DMS53 treated with DMSO at 0.1 percent for 48 hours (cell line): ENCODE results near the gene CDC20B.
"Not testable (repeated sequence)": the region's sequence is repeated elsewhere in the genome, so short reads cannot be mapped to it uniquely, and the experiment has no call there.

Experiments used
- DNase-seq: peaks from one replicate; lab custom pipeline; 2025; ENCODE audit not compliant: unreplicated experiment; lab: John Stamatoyannopoulos, UW

CDC20B gene

DNA sequence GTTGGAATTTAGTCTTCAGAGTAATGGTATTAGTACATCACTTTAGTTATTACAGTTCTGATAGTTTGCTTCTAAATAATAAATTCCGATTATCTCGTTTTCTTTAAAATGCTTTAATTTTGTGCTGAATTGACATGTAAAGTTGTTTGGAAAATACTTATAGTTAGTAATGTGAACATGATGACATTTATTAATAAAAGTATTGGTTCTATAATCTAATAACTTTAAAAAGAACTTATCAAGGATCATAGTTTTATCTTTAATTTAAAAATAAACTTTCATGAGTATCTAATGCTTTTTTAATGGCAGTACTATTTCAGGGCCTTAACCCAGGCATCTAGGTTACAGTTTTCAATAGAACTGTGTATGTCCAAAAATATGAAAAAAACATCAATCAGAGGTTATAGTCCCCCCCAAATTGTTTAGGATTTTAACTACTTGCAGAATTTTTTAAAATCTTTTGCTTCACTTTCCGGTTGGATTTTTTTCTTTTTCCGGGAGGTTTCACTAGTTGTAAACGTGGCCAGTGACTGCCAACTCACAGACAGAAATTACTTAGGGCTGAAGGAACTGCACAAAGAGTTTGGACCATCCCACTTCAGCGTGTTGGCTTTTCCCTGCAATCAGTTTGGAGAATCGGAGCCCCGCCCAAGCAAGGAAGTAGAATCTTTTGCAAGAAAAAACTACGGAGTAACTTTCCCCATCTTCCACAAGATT, 12.3 kb downstream of the CDC20B start:
- DNase-seq: no peak

- peak; percentile 55 for DNase-seq
These were observed 13.0 kb downstream of the CDC20B start, which contains the start of gene GPX8 for GRCh38 chr5:55159763-55160492. TSS of gene GPX8 (plus strand) at chr5:55160171. CDS start at chr5:55160193, 22 bp downstream.

DNA sequence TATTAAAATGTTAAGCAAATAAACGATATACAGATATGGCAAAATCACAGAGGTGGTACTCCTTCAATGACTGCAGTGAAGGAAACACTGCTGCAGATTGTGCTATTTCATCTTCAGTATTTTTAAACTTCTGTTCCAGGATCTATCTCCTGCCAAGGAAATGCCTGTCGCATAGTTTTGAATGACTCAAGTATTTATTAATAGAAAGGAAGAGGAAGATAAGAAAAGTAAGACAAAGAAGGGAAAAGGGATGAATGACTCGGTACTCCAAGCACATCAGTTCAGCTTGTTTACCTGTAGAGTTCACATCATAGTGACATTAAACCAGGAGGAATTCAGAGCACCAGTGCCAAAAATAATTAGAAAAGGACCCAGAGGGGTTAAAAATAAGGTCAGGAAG, 18.1 kb downstream of the CDC20B start:
- DNase-seq: no peak

DNA sequence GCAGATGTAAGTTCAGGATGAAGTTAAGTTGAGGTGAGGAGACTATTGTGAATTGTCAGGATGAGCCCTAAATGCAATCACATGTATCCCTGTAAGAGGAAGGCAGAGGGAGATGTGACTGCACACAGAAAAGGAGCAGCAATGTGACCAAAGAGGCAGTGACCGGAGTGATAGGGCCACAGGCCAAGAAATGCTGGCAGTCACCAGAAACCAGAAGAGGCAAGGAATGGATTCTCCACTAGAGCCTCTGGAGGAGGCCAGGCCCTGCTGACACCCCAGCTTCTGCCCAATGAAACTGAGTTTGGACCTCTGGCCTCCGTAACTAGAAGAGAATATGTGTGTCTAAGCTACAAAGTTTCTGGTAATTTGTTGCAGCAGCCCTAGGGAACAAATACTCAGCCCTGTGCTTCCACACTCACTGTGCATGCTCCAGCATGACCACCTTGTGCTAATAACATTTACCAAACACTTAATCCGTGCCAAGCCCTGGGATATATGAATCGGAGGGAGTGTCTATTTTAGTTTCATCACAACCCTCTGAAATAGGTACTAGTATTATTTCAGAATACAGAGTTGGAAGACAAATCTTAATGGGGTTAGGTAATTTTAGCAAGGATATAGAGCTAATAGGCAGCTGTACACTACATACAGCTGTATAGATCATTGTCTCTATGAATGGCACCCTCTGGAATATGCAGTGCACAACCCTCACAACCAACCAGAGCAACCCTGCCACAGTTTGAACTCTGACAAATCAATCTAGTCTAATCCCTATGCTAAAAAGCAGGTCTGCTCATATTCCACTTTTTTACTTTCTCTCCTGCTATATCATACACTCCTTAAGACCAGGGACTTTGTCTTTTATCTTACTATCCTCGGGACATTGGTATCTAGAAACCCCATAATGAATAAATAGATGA, 20.8 kb downstream of the CDC20B start:
- no peak for DNase-seq

DNA sequence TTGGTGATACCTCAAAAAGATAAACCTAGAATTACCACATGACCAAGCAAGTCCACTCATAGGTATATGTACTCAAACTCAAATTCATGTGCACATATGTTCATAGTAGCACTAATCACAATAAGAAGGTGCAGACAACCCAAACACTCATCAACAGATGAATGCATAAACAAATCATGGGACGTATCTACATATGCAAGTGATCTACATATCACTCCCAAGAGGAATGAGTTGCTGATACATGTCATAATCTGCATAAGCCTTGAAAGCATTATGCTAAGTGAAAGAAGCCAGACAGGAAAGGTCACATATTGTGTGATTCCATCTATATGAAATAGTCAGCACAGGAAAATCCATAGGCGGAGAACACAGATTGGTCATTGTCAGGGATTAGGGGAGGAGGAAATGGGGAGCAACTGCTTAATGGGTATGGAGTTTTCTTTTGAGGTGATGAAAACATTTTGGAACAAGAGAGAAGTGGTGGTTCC, 23.6 kb downstream of the CDC20B start:
- no peak for DNase-seq

DNA sequence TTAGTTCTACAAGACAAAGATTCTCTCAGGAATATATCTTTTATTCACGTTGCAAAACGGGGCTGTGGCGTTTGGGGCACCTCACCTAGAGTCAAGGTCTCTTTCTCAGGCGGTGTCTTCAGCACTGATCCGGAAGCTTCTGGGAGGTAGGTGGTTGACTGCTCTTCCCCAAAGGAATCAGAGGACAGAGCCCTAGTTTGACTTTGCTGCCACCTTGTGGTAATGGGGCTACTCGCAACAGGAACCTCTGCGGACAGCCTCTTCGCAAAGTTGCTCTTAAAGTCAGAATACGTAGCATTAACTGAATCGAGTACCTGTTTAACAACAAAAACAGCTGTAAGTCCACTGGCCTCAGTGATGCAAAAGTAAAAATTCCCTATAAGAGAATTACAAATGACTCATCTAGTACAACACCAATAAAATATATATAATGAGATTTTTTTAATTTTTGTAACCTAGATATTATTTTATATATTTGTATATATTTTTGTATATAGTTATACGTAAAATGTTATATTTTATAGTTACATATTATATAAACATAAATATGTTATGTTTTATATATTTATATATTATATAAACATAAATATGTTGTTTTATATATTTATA, 26.3 kb downstream of the CDC20B start:
- peak; percentile 83 for DNase-seq

- no peak for DNase-seq
These were observed 26.9 kb downstream of the CDC20B start for GRCh38 chr5:55146080-55146479.

DNA sequence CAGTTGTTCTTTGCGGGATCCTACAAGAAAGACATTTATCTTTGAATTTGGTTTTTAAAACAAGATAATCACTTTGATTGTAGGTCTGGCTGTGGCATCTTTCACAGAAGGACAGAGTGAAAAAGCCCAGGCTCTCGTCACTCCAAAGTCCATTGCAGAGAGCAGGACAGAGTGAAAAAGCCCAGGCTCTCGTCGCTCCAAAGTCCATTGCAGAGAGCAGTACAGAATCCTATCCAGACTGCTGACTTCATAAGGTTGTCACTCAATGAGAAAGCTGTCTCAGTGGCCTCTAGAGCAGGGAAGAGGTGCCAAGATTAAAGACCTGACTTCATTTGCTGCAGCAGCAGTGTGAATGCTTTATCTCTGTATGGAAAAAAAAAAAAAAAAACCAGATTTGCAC, 29.4 kb downstream of the CDC20B start:
- no peak for DNase-seq

- no peak for DNase-seq
These were observed 30.9 kb downstream of the CDC20B start for GRCh38 chr5:55141945-55142690.

- peak; percentile 30 for DNase-seq
These were observed 31.9 kb downstream of the CDC20B start for GRCh38 chr5:55140908-55141665.

GRCh38 chr5:55136521-55136920, 36.5 kb downstream of the CDC20B start:
- no peak for DNase-seq

DNA sequence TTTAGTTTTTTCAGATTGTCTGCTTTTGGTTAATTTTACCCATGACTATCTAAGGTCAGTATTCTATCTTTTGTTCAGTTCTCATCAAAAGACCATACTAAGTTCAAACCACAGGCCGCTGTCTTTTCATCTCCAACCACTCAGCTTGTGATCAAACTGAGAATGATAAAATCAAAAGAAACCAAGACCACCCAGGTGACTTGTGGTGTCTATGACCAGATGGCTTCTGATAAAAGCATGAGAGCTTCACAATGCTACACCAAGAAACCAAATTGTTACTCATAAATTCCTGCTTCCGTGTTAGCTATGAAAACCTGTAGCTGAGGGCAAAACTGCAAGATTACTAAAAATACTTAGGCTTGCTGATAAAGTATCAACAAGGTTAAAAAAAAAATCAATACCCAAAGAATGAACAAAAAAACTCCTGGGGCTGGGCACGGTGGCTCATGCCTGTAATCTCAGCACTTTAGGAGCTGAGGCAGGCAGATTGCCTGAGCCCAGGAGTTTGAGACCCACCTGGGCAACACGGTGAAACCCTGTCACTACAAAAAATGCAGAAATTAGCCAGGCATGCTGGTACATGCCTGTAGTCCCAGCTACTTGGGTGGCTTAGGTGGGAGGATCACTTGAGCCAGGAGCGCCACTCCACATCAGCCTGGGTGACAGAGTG, 38.8 kb downstream of the CDC20B start:
- no peak for DNase-seq

- DNase-seq: no peak
These were observed 49.6 kb downstream of the CDC20B start for GRCh38 chr5:55123365-55123764.

GRCh38 chr5:55114061-55114460, 58.9 kb downstream of the CDC20B start:
- no peak for DNase-seq

DNA sequence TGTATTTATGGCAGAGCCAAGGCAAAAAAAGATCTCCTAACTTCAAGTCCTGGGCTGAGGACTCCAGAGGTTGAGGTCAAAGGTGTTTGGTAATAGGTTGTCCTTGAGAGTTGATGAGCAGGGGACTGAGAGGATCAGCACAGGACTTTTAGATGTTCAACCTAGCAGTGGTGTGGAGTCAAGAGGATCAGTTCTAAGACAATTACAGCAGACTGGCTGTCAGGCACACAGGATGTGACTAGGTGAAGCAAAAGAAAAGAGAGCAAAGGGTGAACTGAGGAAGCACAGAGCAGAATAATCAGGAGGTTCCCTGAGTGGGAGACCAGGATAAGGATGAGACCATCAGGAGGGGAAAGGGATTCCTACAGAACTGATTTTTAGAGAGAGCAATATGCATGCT, 59.6 kb downstream of the CDC20B start:
- DNase-seq: no peak

- no peak for DNase-seq
These were observed 62.8 kb downstream of the CDC20B start for GRCh38 chr5:55110217-55110616.

DNA sequence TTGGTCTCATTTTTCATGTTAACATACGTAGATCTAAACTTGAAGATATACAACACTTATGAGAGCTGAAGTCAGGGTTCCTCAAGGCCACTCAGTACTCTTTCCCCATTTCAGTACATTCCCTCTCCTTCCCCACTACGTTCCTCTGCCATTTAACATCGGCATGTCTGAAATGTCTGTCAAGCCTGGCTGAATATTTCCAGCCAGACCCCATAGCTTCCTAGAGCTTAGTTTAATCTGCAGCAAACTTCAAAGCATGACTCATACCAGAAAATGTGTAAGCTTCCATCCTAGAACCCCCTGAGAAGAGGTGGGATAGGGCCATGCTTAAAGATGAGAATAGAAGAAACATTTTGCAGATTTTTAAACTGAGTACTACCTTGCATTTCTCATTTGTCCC, 64.3 kb downstream of the CDC20B start:
- no peak for DNase-seq

DNA sequence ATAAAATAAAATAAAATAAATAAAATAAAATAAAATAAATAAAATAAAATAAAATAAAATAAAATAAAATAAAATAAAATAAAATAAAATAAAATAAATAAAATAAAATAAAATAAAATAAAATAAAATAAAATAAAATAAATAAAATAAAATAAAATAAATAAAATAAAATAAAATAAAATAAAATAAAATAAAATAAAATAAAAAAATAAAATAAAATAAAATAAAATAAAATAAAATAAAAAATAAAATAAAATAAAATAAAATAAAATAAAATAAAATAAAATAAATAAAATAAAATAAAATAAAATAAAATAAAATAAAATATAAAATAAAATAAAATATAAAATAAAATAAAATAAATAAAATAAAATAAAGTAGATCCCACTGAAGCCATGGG, 67.0 kb downstream of the CDC20B start:
- not testable (repeated sequence) for DNase-seq
